ENCODE data around the gene IKZF1.

IKZF1 gene

GRCh38 chr7:50397971-50398324 is 93.4 kb downstream of the IKZF1 start:
- no peak for DNase-seq
- no peak overlapping the region for H3K23ac ChIP-seq (ENCODE audit: low read length)
- no peak overlapping the region for H3K27ac ChIP-seq (ENCODE audit: low read depth, low read length)
- H3K79me1 ChIP-seq (ENCODE audit: low read length) = no peaks in the 10 kb centered on the region
- no peak overlapping the region for H2BK120ac ChIP-seq (ENCODE audit: insufficient read depth, low read length, poor library complexity)
- H3K4me3 ChIP-seq (ENCODE audit: low read depth, low read length) = no peak overlapping the region
- no peak overlapping the region for H2AK5ac ChIP-seq (ENCODE audit: low read length)
- no peak overlapping the region for H3K14ac ChIP-seq (ENCODE audit: low read length)
- no peak overlapping the region for H4K91ac ChIP-seq (ENCODE audit: low read depth, low read length)
- H3K27me3 ChIP-seq (ENCODE audit: insufficient read depth, low read length) = no peaks in the 10 kb centered on the region
- H3K36me3 ChIP-seq (ENCODE audit: control insufficient read depth in 1 of 2, insufficient read depth in 2 of 2, low read length in 2 of 2) = no peaks in the 10 kb centered on the region
- H2AFZ ChIP-seq (ENCODE audit: insufficient read depth, low read length, poor library complexity) = no peak overlapping the region
- no peak overlapping the region for H3K4me2 ChIP-seq (ENCODE audit: low read length)
- H2BK5ac ChIP-seq (ENCODE audit: low read depth, low read length, poor library complexity) = no peak overlapping the region
- H3K9me3 ChIP-seq (ENCODE audit: insufficient read depth, low read depth, low read length) = no peaks in the 10 kb centered on the region
- H3K9ac ChIP-seq (ENCODE audit: low read length) = no peak overlapping the region
- H2BK12ac ChIP-seq (ENCODE audit: low read length) = no peak overlapping the region
- H3K18ac ChIP-seq (ENCODE audit: low read length) = no peak overlapping the region
- no peaks in the 10 kb centered on the region for H3K4me1 ChIP-seq (ENCODE audit: control insufficient read depth in 1 of 2, insufficient read depth in 2 of 2, low read length in 2 of 2)
- no CpG with 5 or more reads among the region's 1 CpG for WGBS (ENCODE audit: extremely low coverage, insufficient coverage, insufficient read length)
- H3K79me2 ChIP-seq (ENCODE audit: control insufficient read depth, insufficient read depth, low read length, poor library complexity) = no peaks in the 10 kb centered on the region
- no peak overlapping the region for H4K8ac ChIP-seq (ENCODE audit: low read depth, low read length)
- H4K12ac ChIP-seq (ENCODE audit: low read depth, low read length) = no peak overlapping the region
- no peak overlapping the region for H3K4ac ChIP-seq (ENCODE audit: low read depth, low read length)

- Histone ChIP-seq H3K4me2 (ENCODE audit: low read length) (no peak overlapping the region), H3K23ac (ENCODE audit: low read length) (no peak overlapping the region), H3K14ac (ENCODE audit: low read length) (no peak overlapping the region), H3K9ac (ENCODE audit: low read length) (no peak overlapping the region), H3K4me3 (ENCODE audit: low read depth, low read length) (no peak overlapping the region), H3K18ac (ENCODE audit: low read length) (no peak overlapping the region), H2BK120ac (ENCODE audit: insufficient read depth, low read length, poor library complexity) (no peak overlapping the region), H3K36me3 (ENCODE audit: control insufficient read depth in 1 of 2, insufficient read depth in 2 of 2, low read length in 2 of 2) (no peaks in the 10 kb centered on the region), H4K8ac (ENCODE audit: low read depth, low read length) (no peak overlapping the region), H2BK5ac (ENCODE audit: low read depth, low read length, poor library complexity) (no peak overlapping the region), H2AK5ac (ENCODE audit: low read length) (no peak overlapping the region), H3K79me2 (ENCODE audit: control insufficient read depth, insufficient read depth, low read length, poor library complexity) (no peaks in the 10 kb centered on the region), H3K79me1 (ENCODE audit: low read length) (no peaks in the 10 kb centered on the region), H3K27ac (ENCODE audit: low read depth, low read length) (no peak overlapping the region), H3K4me1 (ENCODE audit: control insufficient read depth in 1 of 2, insufficient read depth in 2 of 2, low read length in 2 of 2) (no peaks in the 10 kb centered on the region), H2BK12ac (ENCODE audit: low read length) (no peak overlapping the region), H3K27me3 (ENCODE audit: insufficient read depth, low read length) (no peaks in the 10 kb centered on the region), H3K9me3 (ENCODE audit: insufficient read depth, low read depth, low read length) (no peaks in the 10 kb centered on the region), H3K4ac (ENCODE audit: low read depth, low read length) (no peak overlapping the region), H4K91ac (ENCODE audit: low read depth, low read length) (no peak overlapping the region), H2AFZ (ENCODE audit: insufficient read depth, low read length, poor library complexity) (no peak overlapping the region), H4K12ac (ENCODE audit: low read depth, low read length) (no peak overlapping the region)
- no peak for DNase-seq
- WGBS (ENCODE audit: extremely low coverage, insufficient coverage, insufficient read length) = no CpG with 5 or more reads among the region's 1 CpG
These were observed 94.7 kb downstream of the IKZF1 start for GRCh38 chr7:50399206-50399605.

DNA sequence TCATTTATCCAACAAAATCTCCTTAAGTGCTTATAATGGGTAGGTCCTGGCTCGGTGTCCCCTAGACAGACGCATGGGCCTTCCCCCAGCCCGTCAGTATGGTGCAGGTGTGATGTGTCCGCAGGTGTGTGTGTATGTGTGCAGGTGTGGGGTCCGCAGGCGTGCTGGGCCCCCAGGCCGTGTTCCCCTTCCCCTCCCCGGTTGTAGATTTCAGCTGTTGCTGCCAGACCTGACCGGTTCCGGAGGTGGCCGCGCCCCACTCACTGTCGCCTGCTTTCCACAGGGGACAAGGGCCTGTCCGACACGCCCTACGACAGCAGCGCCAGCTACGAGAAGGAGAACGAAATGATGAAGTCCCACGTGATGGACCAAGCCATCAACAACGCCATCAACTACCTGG is 95.1 kb downstream of the IKZF1 start:
- no peaks in the 10 kb centered on the region for H3K79me1 ChIP-seq (ENCODE audit: low read length)
- no peaks in the 10 kb centered on the region for H3K4me1 ChIP-seq (ENCODE audit: control insufficient read depth in 1 of 2, insufficient read depth in 2 of 2, low read length in 2 of 2)
- H4K8ac ChIP-seq (ENCODE audit: low read depth, low read length) = no peak overlapping the region
- H3K9ac ChIP-seq (ENCODE audit: low read length) = no peak overlapping the region
- H2BK120ac ChIP-seq (ENCODE audit: insufficient read depth, low read length, poor library complexity) = no peak overlapping the region
- WGBS (ENCODE audit: extremely low coverage, insufficient coverage, insufficient read length) = no CpG with 5 or more reads among the region's 21 CpGs
- H3K4me2 ChIP-seq (ENCODE audit: low read length) = no peak overlapping the region
- DNase-seq = no peak
- no peak overlapping the region for H3K4me3 ChIP-seq (ENCODE audit: low read depth, low read length)
- H3K27me3 ChIP-seq (ENCODE audit: insufficient read depth, low read length) = no peaks in the 10 kb centered on the region
- H2BK12ac ChIP-seq (ENCODE audit: low read length) = no peak overlapping the region
- H2AFZ ChIP-seq (ENCODE audit: insufficient read depth, low read length, poor library complexity) = no peak overlapping the region
- H2BK5ac ChIP-seq (ENCODE audit: low read depth, low read length, poor library complexity) = no peak overlapping the region
- no peak overlapping the region for H3K27ac ChIP-seq (ENCODE audit: low read depth, low read length)
- H3K9me3 ChIP-seq (ENCODE audit: insufficient read depth, low read depth, low read length) = peaks cover 2% of the 10 kb centered on the region
- H3K4ac ChIP-seq (ENCODE audit: low read depth, low read length) = no peak overlapping the region
- H4K12ac ChIP-seq (ENCODE audit: low read depth, low read length) = no peak overlapping the region
- H4K91ac ChIP-seq (ENCODE audit: low read depth, low read length) = no peak overlapping the region
- no peak overlapping the region for H3K14ac ChIP-seq (ENCODE audit: low read length)
- H3K79me2 ChIP-seq (ENCODE audit: control insufficient read depth, insufficient read depth, low read length, poor library complexity) = no peaks in the 10 kb centered on the region
- no peak overlapping the region for H3K23ac ChIP-seq (ENCODE audit: low read length)
- H3K18ac ChIP-seq (ENCODE audit: low read length) = no peak overlapping the region
- no peak overlapping the region for H2AK5ac ChIP-seq (ENCODE audit: low read length)
- no peaks in the 10 kb centered on the region for H3K36me3 ChIP-seq (ENCODE audit: control insufficient read depth in 1 of 2, insufficient read depth in 2 of 2, low read length in 2 of 2)

GRCh38 chr7:50400114-50400513 is 95.6 kb downstream of the IKZF1 start:
- H4K8ac ChIP-seq (ENCODE audit: low read depth, low read length) = no peak overlapping the region
- H3K4me2 ChIP-seq (ENCODE audit: low read length) = no peak overlapping the region
- H3K4ac ChIP-seq (ENCODE audit: low read depth, low read length) = no peak overlapping the region
- H3K23ac ChIP-seq (ENCODE audit: low read length) = no peak overlapping the region
- no peaks in the 10 kb centered on the region for H3K79me2 ChIP-seq (ENCODE audit: control insufficient read depth, insufficient read depth, low read length, poor library complexity)
- H3K36me3 ChIP-seq (ENCODE audit: control insufficient read depth in 1 of 2, insufficient read depth in 2 of 2, low read length in 2 of 2) = no peaks in the 10 kb centered on the region
- no peak overlapping the region for H2AFZ ChIP-seq (ENCODE audit: insufficient read depth, low read length, poor library complexity)
- no peak overlapping the region for H2AK5ac ChIP-seq (ENCODE audit: low read length)
- H3K4me1 ChIP-seq (ENCODE audit: control insufficient read depth in 1 of 2, insufficient read depth in 2 of 2, low read length in 2 of 2) = no peaks in the 10 kb centered on the region
- H2BK5ac ChIP-seq (ENCODE audit: low read depth, low read length, poor library complexity) = no peak overlapping the region
- no peaks in the 10 kb centered on the region for H3K27me3 ChIP-seq (ENCODE audit: insufficient read depth, low read length)
- H2BK12ac ChIP-seq (ENCODE audit: low read length) = no peak overlapping the region
- no peak overlapping the region for H4K91ac ChIP-seq (ENCODE audit: low read depth, low read length)
- no peak for DNase-seq
- no peak overlapping the region for H3K9ac ChIP-seq (ENCODE audit: low read length)
- H3K4me3 ChIP-seq (ENCODE audit: low read depth, low read length) = no peak overlapping the region
- H3K79me1 ChIP-seq (ENCODE audit: low read length) = no peaks in the 10 kb centered on the region
- H3K18ac ChIP-seq (ENCODE audit: low read length) = no peak overlapping the region
- H3K27ac ChIP-seq (ENCODE audit: low read depth, low read length) = no peak overlapping the region
- no peak overlapping the region for H4K12ac ChIP-seq (ENCODE audit: low read depth, low read length)
- WGBS (ENCODE audit: extremely low coverage, insufficient coverage, insufficient read length) = no CpG with 5 or more reads among the region's 41 CpGs
- H2BK120ac ChIP-seq (ENCODE audit: insufficient read depth, low read length, poor library complexity) = no peak overlapping the region
- H3K9me3 ChIP-seq (ENCODE audit: insufficient read depth, low read depth, low read length) = peaks cover 2% of the 10 kb centered on the region
- H3K14ac ChIP-seq (ENCODE audit: low read length) = no peak overlapping the region

All from trophoblast cell (in vitro differentiated cells and primary cell).